Right lobe of liver (tissue), 6 donors: ENCODE results near the gene AADAC. TPM values are rescaled to one million over a fixed set of nuclear protein-coding genes. Genes with fewer than 3 reads are reported as not detected.

Experiments
- ATAC-seq, 4 donors: fragments of 200-7000 bp; cut with Tn5 transposase; one replicate each; pipeline ENCODE4 v1.9.1; 2020; ENCODE audit warnings: mild to moderate bottlenecking in 4 of 4, moderate library complexity in 4 of 4
- DNase-seq, 3 donors: peaks; one replicate each; pipeline ENCODE4 v3.0.0-alpha.2; 2020
- H3K27ac ChIP-seq, 3 donors: fragments of 200-600 bp; one replicate each; pipeline ENCODE4 v1.8.0; 2022
- H3K27me3 ChIP-seq, 2 donors: fragments of 200-600 bp; one replicate each; pipeline ENCODE4 v1.8.0; 2022
- H3K36me3 ChIP-seq, 4 donors: fragments of 200-600 bp; sonication (generic) in 1 of 4; one replicate each; pipeline versions ENCODE4 v1.5.1 to v1.8.0; 2017 to 2022; ENCODE audit warnings: control low read depth in 1 of 4
- H3K4me1 ChIP-seq, 4 donors: fragments of 200-600 bp; sonication (generic) in 1 of 4; one replicate each; pipeline versions ENCODE4 v1.5.1 to v1.8.0; 2017 to 2022; ENCODE audit warnings: control low read depth in 1 of 4
- H3K4me3 ChIP-seq, 3 donors: fragments of 200-600 bp; one replicate each; pipeline ENCODE4 v1.8.0; 2022
- H3K9me3 ChIP-seq, 4 donors: fragments of 200-600 bp; sonication (generic) in 1 of 4; one replicate each; pipeline versions ENCODE4 v1.5.1 to v1.8.0; 2017 to 2022; ENCODE audit warnings: control low read depth in 1 of 4
- CTCF ChIP-seq, 4 donors: fragments of 200-600 bp in 3 of 4; fragments of 450-650 bp in 1 of 4; IDR thresholded peaks; one replicate each; pipeline versions ENCODE4 v1.5.1 to v1.8.0; 2016 to 2022; ENCODE audit warnings: antibody characterized with exemption in 4 of 4, mild to moderate bottlenecking in 2 of 4
- POLR2A ChIP-seq: fragments of 450-650 bp; IDR thresholded peaks from one replicate; pipeline ENCODE4 v1.6.1; 2017; ENCODE audit warnings: antibody characterized with exemption, mild to moderate bottlenecking
- WGBS: methylation state at CpG from one replicate; pipeline ENCODE4 v1.1.6; 2018; ENCODE audit warnings: low coverage, low lambda C conversion rate; ENCODE audit not compliant: insufficient coverage; ENCODE audit errors: missing lambda C conversion rate; 5-methylcytosine and 5-hydroxymethylcytosine counted together
- intact Hi-C, 2 donors: fragments of 100-400 bp; cut with DNase I; formaldehyde crosslinking; loops; one replicate each; pipeline versions ENCODE4 v1.11.2 to v1.14.1; 2022
- total RNA-seq, 6 experiments: library from RNA; depleted of rRNA in 2 of 6; stranded (reverse); fragments of >200 nt in 2 of 6; fragmentation: NEBNext Ultra II Directional in 3 of 6; extraction: Animal tissue kit (Norgen Biotek cat#: 25700) in 3 of 6; gene quantifications; one replicate each; pipeline versions ENCODE4 v1.1.0 to v1.2.4, GENCODE V29; 2016 to 2023
- donor health status: DM: no; HTN: yes; CAD: no.
- donor health status: DM: no; HTN: no; CAD: no.
- donor health status: DM: no; HTN: no; CAD: no.
- donor health status: DM: no; HTN: yes; CAD: no.
- donor health status: DM: no; HTN: yes; CAD: no.

Gene AADAC
- total RNA-seq, 6 experiments from 2014 or later: 160 to 275 (median 229) TPM

- Histone ChIP-seq H3K36me3 (no peaks in the 10 kb centered on the region), H3K27ac (peak overlapping the region in 1 of 3 donors; percentile 62), H3K27me3 (no peaks in the 10 kb centered on the region), H3K4me3 (no peak overlapping the region), H3K9me3 (no peaks in the 10 kb centered on the region), H3K4me1 (peaks cover 0 to 28% (median 4%) of the 10 kb centered on the region in 4 donors)
- WGBS: 83% methylated on average over 2 of the region's 2 CpGs
- ATAC-seq: no peak
- TF ChIP-seq POLR2A (no peak), CTCF (IDR thresholded peaks at IDR 0.05) (no peak)
- intact Hi-C loops: no loop called here
- no peak for DNase-seq
Measured at GRCh38 chr3:151769175-151769574, 44.7 kb upstream of the AADAC start.

GRCh38 chr3:151770956-151771355 lies 43.0 kb upstream of the AADAC start:
- DNase-seq (peak; percentile 71 to 84 (median 82)), ATAC-seq (peak; percentile 87 to 95 (median 93))
- Histone ChIP-seq H3K4me3 (peak overlapping the region; percentile 2 to 28 (median 11)), H3K4me1 (peaks cover 0 to 28% (median 4%) of the 10 kb centered on the region in 4 donors), H3K27me3 (no peaks in the 10 kb centered on the region), H3K27ac (peak overlapping the region; percentile 36 to 72 (median 62)), H3K9me3 (no peaks in the 10 kb centered on the region), H3K36me3 (no peaks in the 10 kb centered on the region)
- 17% methylated on average over 4 of the region's 4 CpGs for WGBS
- TF ChIP-seq CTCF (IDR thresholded peaks at IDR 0.05) (no peak), POLR2A (no peak)
- intact Hi-C loops: no loop called here

GRCh38 chr3:151772825-151773480 lies 41.0 kb upstream of the AADAC start:
- DNase-seq (no peak), ATAC-seq (no peak)
- Histone ChIP-seq H3K27ac (no peak overlapping the region), H3K9me3 (no peaks in the 10 kb centered on the region), H3K4me1 (peaks cover 0 to 28% (median 4%) of the 10 kb centered on the region in 4 donors), H3K4me3 (no peak overlapping the region), H3K36me3 (no peaks in the 10 kb centered on the region), H3K27me3 (no peaks in the 10 kb centered on the region)
- 82% methylated on average over 4 of the region's 4 CpGs for WGBS
- intact Hi-C loops: no loop called here
- TF ChIP-seq CTCF (IDR thresholded peaks at IDR 0.05): no peak
- TF ChIP-seq POLR2A: no peak

GRCh38 chr3:151774235-151774634 lies 39.7 kb upstream of the AADAC start:
- WGBS: 96% methylated on average over 1 of the region's 1 CpG
- Histone ChIP-seq H3K4me3 (no peak overlapping the region), H3K27me3 (no peaks in the 10 kb centered on the region), H3K36me3 (no peaks in the 10 kb centered on the region), H3K4me1 (peaks cover 0 to 22% (median 4%) of the 10 kb centered on the region in 4 donors), H3K9me3 (no peaks in the 10 kb centered on the region), H3K27ac (no peak overlapping the region)
- TF ChIP-seq POLR2A: no peak
- no peak for TF ChIP-seq CTCF (IDR thresholded peaks at IDR 0.05)
- intact Hi-C loops: no loop called here
- ATAC-seq (no peak), DNase-seq (no peak)
